Measurements from ENCODE around the gene TBC1D1.

GRCh38 chr4:37867102-37867501 lies 23.8 kb upstream of the TBC1D1 start:
- TF ChIP-seq POLR2AphosphoS5 (IDR thresholded peaks at IDR 0.05; ENCODE audit: low read depth, low read length) (no peak), TAF1 (IDR thresholded peaks at IDR 0.05; ENCODE audit: borderline replicate concordance, insufficient read depth, low read length) (no peak)
